Prostate gland (tissue), 2 donors: ENCODE results near the gene BATF2.

ENCODE experiments used
- POLR2A ChIP-seq: fragments of 450-650 bp; IDR thresholded peaks from one replicate; pipeline ENCODE4 v1.6.1; 2016; ENCODE audit warnings: antibody characterized with exemption, mild to moderate bottlenecking
- POLR2AphosphoS5 ChIP-seq: sonication (generic); formaldehyde crosslinking; IDR thresholded peaks from one replicate; pipeline ENCODE4 v1.6.1; 2017; ENCODE audit warnings: antibody characterized with exemption
- TF ChIP-seq, protein P1 (sequence below), 4 experiments: fragments of 200-600 bp in 2 of 4; fragments of 450-650 bp in 2 of 4; sonication (generic) in 2 of 4; IDR thresholded peaks; 1 replicate in 3 of 4; 2 replicates in 1 of 4; pipeline ENCODE4 v1.5.1; 2016 to 2019; ENCODE audit warnings: antibody characterized with exemption in 4 of 4, mild to moderate bottlenecking in 2 of 4, moderate library complexity in 2 of 4

DNA sequence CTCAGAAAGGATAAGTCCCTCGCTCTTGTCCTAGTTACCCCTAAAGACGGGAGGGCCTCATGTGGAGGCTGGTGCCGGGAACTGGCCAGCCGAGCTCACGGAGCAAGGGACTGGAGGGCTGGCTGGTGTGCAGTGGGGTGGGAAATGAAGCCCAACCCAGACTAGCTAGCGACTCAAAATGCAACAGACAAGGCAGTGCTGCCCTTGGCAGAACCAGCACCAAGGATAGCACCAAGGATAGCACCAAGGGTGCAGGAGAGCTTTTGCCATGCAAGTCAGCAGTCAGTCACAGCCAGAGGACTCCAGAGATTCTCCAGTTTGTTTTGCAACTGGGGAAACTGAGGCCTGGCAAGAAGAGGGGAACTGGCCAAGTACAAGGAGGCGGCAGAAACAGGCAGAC lies 6.5 kb upstream of the BATF2 start:
- TF ChIP-seq, protein P1, sequence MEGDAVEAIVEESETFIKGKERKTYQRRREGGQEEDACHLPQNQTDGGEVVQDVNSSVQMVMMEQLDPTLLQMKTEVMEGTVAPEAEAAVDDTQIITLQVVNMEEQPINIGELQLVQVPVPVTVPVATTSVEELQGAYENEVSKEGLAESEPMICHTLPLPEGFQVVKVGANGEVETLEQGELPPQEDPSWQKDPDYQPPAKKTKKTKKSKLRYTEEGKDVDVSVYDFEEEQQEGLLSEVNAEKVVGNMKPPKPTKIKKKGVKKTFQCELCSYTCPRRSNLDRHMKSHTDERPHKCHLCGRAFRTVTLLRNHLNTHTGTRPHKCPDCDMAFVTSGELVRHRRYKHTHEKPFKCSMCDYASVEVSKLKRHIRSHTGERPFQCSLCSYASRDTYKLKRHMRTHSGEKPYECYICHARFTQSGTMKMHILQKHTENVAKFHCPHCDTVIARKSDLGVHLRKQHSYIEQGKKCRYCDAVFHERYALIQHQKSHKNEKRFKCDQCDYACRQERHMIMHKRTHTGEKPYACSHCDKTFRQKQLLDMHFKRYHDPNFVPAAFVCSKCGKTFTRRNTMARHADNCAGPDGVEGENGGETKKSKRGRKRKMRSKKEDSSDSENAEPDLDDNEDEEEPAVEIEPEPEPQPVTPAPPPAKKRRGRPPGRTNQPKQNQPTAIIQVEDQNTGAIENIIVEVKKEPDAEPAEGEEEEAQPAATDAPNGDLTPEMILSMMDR (IDR thresholded peaks at IDR 0.05) = no peak
- TF ChIP-seq POLR2A = no peak
- no peak for TF ChIP-seq POLR2AphosphoS5
